ENCODE results near the gene STK35. TPM values are rescaled to one million over a fixed set of nuclear protein-coding genes. Genes with fewer than 3 reads are reported as not detected.
"Not testable (repeated sequence)": the region's sequence is repeated elsewhere in the genome, so short reads cannot be mapped to it uniquely, and the experiment has no call there.

The STK35 gene
- total RNA-seq, 1 donor from 2014 or later, result 22.9 TPM

DNA sequence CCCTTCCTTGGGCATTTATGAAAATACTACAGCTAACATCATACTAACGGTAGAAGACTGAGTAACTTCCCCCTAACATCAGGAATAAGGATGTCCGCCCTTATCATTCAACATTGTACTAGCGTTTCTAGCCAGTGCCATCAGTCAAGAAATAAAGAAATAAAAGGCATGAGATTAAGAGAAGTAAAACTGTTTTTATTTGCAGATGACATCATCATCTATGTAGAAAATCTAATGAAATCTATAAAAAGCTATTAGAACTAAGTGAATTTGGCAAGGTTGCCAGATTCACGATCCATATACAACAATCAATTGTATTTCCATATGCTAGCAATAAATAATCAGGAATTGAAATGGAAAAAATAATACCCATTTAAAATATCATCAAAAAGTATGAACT, 54.6 kb downstream of the STK35 start:
- no peak for DNase-seq (ENCODE audit: extremely low read depth, low read depth, low spot score)

DNA sequence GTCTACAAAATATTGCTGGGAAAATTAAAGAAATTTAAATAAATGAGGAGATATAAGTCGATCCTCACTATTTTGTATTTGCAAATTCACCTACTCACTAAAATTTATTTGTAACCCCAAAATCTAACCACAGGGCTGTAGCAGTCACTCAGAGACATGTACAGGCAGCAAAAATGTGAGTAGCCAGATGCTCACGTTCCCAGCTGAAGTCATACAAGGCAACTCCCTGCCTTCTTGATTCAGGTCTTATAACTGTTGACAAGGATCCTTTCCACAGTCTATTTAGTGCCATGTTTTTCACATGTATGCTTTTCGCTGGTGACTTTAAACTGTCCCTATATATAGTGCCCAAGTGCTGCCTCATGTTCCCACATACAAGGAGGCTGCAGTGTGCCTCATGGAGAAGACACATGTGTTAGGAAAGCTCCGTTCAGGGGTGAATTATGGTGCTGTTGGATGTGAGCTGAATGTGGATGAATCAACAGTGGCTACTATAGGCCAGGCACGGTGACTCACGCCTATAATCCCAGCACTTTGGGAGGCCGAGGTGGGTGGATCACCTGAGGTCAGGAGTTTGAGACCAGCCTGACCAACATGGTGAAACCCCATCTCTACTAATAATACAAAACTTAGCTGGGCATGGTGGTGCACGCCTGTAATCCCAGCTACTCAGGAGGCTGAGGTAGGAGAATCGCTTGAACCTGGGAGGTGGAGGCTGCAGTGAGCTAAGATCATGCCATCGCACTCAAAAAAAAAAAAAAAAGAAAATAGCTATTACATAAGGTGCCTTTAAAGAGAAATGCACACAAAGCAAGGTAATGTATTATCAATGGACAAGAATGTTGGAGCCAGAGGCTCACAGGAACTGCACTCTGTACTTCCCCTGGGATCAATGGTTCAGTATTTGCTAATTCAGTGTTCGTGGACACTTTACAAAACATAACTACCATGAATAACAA, 55.3 kb downstream of the STK35 start:
- DNase-seq (ENCODE audit: extremely low read depth, low read depth, low spot score), result no peak

DNA sequence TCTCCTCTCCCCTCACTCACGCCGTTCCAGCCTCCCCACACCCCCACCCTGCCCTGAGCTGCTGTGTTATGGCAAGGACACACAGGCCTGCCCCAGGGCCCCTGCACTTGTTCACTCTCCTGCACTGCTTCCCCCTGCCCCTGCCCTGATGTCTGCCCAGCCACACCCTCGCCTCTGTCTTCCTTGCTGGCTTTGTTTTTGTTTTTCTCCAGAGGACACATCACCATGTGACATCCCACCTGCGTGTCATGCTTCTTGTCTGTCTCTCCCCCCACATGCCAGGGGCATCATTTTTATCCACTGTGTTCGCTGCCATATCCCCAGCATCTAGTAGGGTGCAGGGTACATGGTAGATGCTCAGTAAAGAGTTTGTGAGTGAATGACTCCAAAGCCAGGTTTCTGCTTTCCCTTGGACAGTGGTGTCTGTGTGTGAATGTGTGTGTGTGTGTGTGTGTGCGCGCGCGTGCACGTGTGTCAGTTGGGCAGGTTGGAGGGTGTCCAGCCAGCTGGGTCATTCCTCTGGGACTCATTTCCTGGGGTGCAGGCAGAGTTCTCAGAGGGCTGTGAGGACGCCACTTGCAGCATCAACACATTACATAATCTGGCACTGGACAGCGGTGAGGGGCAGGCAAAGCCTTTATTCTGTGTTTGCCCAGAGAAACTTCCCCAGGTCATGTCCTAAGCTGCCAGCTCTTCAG, 60.6 kb downstream of the STK35 start:
- no peak for DNase-seq (ENCODE audit: extremely low read depth, low read depth, low spot score)

DNA sequence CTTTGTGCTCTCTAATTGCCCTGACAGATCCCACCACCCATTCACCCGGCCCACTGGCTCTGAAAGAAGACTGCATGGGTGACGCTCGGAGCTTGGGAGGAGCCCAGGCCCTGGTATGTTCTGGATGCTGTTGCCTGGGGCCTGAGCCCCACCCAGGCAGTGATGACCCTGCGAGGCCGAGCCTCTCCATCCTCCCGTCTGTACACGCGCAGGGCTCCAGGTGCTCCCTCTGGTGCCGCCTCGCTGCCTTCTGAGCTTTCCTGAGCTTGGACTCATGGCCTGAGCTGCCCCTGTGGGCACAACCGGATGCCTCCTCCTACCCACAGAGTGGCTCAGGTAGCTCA, 61.2 kb downstream of the STK35 start:
- no peak for DNase-seq (ENCODE audit: extremely low read depth, low read depth, low spot score)

DNA sequence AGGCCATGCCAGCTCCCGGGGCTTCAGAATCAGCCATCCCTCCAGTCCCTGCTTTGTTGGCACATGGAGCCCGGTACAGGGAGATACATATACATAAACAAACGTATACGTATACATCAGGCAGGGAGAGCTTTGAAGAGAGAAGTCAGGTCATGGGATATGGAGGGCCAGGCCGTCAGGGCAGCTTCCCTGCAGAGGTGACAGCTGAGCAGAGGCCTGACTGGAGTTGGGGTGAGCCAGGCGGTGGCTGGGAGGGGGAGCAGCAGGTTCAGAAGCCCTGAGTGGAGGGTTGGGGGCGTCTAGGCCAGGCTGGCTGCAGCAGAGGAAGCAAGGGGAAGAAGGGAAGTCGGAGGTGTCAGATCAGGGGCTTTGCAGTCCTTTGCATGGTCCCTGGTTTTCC, 61.7 kb downstream of the STK35 start:
- DNase-seq (ENCODE audit: extremely low read depth, low read depth, low spot score), result no peak

DNA sequence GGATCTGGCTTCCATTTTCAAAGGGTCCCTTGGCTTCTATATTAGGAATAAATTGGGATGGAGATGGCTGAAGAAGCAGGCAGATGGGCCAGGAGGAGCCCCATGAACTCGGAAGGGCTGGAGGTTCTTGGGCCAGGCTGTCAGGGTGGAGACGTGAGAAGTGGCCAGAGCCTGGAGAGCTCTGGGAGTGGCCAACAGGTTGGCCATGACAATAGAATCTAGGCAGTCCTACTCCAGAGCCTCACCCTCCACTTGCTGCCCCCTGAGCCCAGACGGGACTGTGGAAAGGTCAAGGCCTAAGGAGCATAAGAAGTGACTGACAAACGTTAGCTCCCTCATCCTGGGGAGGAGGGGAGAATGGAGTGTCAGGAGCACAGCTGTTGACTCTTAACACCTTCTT, 62.1 kb downstream of the STK35 start:
- no peak for DNase-seq (ENCODE audit: extremely low read depth, low read depth, low spot score)

DNA sequence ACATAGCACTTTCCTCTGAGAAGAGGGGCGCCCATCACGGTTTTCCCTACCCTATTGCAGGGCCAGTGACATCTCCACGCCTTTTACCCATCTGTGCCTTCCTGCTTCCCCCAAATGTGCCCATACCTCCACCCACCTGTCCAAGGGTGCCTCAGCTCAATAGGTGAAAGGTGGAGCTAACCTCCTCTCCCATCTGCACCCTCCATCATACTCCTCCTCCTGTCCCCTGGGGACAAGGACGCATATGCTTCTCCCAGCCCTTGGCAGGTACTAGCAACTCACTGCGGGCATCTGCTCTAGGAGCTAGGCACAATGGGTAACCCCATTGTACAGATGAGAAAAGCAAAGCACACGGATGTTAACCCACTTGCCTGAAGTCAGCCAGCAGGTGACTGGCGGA, 62.8 kb downstream of the STK35 start:
- no peak for DNase-seq (ENCODE audit: extremely low read depth, low read depth, low spot score)

DNA sequence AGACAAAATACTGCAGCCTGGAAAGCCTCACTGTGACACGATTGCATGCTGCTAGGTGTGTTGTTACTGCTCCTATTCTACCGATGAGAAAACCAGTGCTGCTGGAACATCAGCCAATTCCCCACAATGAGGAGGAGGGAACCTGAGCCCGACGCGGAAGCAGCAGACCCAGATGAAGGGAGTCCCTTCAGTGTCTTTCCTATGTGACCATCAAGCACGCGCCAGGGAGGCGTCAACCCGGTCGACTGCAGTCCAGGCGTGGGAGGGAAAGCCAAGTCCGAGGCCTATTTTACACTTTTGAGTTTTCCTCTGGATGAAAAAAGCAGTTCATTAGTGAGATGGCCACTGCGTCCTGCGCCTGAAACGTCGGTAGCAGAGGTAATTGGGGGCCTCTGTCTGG, 63.3 kb downstream of the STK35 start:
- no peak for DNase-seq (ENCODE audit: extremely low read depth, low read depth, low spot score)

DNA sequence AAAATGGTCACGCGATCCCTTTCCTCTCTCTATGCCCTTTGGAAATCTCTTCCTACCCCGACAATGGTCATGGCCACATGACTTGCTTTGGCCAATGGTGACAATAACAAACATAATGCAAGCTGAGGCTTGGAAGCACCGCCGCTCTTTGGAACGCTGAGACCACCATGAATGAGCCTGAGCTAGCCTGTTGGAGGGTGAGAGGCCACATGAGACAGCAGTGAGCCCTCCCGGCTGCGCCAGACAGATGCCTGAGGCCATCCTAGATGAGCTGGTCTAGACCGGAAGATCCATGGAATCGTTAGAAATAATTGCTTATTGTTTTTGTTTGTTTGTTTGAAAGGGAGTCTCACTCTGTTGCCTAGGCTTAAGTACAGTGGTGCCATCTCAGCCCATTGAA, 64.2 kb downstream of the STK35 start:
- DNase-seq (ENCODE audit: extremely low read depth, low read depth, low spot score), result no peak

DNA sequence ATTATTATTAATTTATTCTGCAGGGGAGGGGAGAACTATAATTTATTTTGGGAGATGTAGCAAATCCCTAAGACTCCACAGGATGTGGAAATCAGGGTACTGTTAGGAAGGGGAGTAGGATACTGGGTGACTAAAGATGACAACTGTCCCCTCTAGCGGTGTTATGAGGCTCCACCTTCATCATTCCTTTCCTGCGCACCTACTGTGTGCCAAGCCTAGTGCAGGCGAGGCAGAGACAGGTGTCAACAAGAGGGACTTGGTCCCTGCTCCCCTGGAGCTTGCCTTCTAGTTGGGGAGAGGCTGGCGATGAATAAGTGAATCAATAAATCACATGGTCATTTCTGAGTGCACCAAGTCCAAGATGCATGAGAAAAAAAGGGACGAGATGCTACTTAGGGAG, 65.5 kb downstream of the STK35 start:
- no peak for DNase-seq (ENCODE audit: extremely low read depth, low read depth, low spot score)

DNA sequence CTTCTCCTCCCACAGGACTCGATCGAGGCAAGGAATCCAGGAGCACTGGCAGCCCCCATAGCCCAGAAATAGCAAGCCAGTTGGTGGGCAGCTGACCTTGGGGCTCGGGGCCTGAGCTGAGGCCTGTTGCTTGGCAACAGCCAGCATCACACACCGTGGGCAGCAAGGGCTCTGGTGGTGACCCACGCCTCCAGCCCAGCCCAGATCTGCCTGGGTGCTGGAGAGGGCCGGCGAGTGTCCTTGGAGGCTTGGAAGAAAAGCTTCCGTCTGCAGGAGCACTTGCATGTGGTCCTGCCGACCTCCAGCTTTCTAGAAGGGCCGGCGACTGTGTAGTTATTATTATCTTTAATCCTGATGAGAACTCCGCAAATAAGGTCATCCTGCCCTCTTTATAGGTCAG, 67.3 kb downstream of the STK35 start:
- no peak for DNase-seq (ENCODE audit: extremely low read depth, low read depth, low spot score)

DNA sequence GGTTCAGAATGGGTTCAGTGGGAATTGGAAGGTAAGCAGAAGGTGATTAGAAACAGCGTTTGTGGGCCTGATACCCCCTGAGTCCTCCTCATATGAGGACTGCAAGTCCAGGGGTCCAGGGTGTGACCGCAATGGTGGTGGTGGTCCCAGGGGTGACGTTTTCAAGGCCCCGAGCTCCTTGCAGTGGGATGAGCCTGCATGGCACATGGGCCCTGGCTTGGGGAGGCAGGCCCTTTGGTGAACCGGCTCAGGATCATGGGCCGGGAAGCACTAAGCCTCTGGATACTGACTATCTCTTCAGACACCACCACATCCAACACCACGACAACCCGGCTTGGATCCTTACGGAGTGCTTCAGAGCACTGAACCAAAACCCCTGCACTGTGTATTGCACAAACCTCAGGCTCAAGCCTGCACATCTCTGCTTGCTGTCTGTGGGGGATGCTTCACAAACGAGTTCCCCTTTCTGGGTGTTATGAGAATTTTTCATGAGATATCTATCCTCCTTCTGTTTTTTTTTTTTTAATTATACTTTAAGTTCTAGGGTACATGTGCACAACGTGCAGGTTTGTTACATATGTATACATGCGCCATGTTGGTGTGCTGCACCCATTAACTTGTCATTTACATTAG, 67.9 kb downstream of the STK35 start:
- no peak for DNase-seq (ENCODE audit: extremely low read depth, low read depth, low spot score)

DNA sequence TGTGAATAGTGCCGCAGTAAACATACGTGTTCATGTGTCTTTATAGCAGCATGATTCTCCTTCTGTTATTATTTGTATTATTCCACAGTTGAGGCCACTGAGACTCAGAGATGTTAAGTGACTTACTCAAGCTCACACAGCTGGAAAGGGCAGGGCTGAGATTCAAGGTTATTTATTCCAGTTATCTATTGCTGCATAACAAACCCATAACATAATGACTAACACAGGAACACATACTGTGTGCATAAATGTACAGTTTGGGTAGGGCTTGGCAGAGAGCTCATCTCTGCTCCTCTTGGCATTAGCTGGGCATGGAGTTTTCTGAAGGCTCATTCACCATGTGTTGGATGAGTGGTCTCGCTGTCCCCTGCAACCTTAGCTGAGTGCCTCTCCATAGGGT, 68.8 kb downstream of the STK35 start:
- no peak for DNase-seq (ENCODE audit: extremely low read depth, low read depth, low spot score)

DNA sequence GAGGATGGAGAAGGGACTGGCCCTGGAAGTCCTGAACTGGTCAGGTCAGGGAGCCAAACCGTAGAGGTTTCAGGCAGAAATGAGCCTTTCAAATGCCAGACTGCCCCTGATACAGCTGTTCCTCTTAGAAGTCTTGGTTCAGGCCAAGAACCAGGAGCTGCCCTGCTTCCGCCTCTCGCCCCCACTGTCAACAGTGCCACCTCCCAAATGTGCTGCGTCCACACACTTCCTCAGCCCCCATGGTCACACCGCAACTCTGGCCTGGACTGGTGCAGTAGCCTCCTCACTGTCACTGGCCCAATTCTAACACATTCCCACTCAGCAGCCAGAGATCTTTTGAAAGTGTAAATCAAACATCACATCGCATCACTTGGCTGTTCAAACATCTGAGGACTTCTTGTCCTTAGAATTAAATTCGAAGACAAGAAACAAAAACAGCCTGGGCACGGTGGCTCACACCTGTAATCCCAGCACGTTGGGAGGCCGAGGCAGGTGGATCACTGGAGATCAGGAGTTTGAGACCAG, 69.7 kb downstream of the STK35 start:
- DNase-seq (ENCODE audit: extremely low read depth, low read depth, low spot score), result no peak

DNA sequence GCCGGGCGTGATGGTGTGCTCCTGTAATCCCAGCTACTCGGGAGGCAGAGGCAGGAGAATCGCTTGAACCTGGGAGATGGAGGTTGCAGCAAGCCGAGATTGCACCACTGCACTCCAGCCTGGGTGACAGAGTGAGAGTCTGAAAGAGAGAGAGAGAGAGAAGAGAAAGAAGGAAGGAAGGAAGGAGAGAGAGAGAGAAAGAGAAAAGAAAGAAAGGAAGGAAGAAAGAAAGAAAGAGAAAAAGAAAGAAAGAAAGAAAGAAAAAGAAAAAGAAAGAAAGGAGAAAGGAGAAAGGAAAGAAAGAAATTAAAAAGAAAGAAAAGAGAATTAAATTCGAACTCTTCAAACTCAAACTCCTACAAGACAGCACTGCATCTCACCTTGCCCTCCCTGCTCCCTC, 70.2 kb downstream of the STK35 start:
- not testable (repeated sequence) for DNase-seq (ENCODE audit: extremely low read depth, low read depth, low spot score)

DNA sequence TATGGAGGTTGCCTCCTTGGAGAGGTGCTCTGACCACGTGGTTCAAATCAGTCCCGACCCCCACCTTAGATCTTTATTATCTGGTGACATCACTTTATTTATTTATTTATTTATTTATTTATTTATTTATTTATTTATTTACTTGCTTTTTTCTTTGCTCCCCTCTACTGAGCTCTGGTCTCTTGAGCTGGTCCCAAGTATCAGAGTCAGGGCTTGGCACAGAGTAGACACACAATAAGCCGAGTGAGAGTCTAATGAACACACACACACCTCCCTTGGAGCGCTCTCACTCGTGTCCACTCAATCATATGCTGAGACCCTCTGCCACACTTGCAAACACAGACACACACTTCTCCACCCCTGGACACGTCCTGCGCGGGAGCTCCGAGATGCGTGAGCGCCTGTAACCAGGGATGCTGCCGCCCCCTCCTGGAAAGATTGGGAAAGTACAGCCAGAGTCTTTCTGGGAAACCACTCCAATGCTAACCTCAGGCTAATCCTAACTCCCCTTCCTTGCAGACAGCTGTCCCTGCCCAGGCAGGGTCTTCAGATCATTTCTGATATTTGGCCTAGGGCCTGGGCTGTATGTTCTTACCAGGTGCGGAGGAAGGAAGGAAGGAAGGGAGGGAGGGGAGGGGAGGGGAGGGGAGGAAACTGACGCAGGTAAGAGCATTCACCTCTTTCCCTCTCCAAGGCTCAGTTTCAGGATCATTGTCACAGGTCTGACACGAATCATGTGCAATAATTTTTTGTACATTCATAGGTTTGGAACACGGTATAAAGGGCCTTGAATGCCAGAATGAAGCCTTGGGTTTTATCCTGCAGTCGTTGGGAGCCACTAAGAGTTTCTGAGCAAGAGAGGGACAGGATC, 70.9 kb downstream of the STK35 start:
- DNase-seq (ENCODE audit: extremely low read depth, low read depth, low spot score), result no peak

DNA sequence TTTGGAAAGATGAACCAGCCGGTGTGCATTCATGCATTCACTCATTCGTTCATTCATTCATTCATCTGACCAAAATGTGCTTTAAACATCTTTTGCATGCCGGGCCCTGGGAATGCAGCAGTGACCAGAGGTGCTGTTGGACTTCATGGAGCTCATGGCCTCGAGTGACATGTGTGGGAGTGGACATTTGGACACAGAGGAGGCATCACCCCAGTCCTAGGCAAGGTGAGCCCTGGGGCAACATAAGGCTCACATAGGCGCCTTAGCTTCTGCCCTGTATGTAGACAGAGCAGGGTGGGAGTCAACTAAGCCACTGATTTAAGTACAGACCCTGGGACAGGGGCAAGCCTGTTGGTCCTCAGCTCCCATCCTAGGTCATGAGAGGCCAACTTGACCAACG, 71.6 kb downstream of the STK35 start:
- no peak for DNase-seq (ENCODE audit: extremely low read depth, low read depth, low spot score)

DNA sequence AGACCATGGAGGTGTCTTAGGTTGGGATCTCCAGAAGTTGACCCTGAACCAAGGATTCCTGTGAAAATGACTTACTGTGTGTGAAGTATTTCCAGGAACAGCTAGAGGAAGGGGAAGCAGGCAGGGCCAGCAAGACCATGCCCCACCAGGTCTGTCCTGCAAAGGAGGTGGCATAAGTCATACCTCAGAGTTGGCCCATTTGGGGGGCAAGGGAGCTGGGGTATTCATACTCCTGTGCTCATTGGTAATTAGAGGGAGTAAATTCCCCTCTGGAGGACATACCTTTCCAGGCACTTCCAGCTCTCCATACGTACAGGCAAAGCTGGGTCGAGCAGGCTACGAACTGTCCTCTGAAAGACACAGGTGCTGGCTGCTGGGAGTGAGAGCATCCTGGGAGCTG, 72.4 kb downstream of the STK35 start:
- no peak for DNase-seq (ENCODE audit: extremely low read depth, low read depth, low spot score)

DNA sequence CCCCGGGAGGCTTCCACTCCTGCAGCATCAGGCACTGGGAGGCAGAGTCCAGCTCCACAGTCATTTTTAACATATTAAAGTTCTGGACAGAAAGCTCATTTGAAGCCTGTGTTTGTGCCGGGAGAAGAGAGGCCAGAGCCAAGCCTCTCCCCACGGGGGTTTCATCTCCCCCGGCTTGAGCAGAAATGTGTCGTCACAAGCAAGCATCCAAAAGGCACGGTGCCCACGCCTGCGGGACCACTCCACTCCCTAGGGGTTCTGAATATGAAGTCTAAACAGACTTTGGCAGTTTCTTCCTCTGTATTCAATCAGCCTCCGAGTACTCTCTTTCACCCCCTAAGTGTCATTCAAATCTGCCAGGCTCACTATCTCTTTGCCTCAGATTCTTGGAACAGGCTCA, 75.3 kb downstream of the STK35 start:
- no peak for DNase-seq (ENCODE audit: extremely low read depth, low read depth, low spot score)

DNA sequence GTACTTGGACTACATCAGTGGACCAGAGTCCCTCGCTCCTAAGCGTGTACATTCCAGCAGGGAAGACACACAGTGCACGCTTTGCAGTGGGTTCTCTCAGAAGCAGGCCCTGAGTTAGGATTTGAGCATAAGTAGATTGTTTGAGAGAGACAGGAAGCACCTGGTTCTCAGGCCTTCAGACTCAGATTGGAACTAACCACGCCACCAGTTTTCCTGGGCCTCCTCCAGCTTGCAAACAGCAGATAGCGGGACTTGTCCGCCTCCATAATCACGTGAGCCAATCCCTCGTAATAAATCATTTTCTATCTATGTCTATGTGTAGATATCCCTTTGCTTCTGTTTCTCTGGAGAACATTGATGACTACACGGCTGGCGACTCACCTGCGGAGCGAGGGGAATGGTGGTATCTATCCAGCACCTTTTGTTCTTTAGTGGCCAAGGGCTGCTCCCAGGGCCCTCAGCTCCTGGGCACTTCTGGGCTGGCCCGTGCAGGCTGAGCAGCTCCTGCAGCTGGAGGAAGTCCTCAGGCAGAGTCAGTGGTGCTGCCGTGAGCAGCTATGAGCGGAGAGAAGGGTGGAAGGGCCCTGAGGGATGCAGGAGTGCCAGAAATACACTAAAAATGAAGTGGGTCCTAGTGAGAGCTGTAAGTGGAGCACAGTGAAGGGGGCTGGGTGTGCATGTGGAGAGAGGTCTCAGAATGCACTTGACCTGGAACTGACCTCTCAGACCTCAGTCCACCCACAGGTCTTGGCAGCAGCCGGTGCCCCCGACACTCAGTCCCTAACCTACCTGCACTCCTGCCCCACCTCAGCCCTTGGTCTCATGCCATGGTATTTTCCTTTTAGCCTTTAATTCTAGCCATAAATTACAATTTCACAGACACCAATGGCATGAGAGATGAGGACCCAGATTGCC, 76.9 kb downstream of the STK35 start:
- DNase-seq (ENCODE audit: extremely low read depth, low read depth, low spot score), result no peak
